Dermis blood vessel endothelial cell (primary cell): Measurements from ENCODE around the gene COX6B2. TPM values are rescaled to one million over a fixed set of nuclear protein-coding genes. Genes with fewer than 3 reads are reported as not detected.
A peak's percentile ranks its signal among the peaks of the same experiment; 100 is the strongest.

ENCODE experiments used
- DNase-seq: peaks from one replicate; pipeline ENCODE4 v3.0.0; 2010
- total RNA-seq: library from RNA; depleted of rRNA; stranded (reverse); fragments of >200 nt; gene quantifications from 2 replicates; pipeline ENCODE4 v1.2.3, GENCODE V29; 2014

The COX6B2 gene
- total RNA-seq, 1 donor from 2014 or later = not detected

DNA sequence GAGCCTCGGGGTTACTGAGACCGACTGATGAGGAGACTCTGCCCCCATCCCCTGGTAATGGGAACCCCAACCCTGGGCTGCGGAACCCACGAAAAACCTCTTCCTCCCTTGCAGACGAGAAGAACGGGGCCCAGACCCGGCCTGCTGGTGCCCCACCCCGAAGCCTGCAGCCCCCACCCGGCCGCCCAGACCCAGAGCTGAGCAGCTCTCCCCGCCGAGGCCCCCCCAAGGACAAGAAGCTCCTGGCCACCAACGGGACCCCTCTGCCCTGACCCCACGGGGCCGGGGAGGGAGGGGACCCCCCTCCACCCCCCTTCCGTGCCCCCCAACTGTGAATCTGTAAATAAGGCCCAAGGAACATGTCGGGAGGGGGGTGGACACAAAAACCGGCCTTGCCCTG, 42.7 kb downstream of the COX6B2 start:
- DNase-seq = no peak

- DNase-seq = no peak
Observed at GRCh38 chr19:55311397-55311796, 43.1 kb downstream of the COX6B2 start.

DNA sequence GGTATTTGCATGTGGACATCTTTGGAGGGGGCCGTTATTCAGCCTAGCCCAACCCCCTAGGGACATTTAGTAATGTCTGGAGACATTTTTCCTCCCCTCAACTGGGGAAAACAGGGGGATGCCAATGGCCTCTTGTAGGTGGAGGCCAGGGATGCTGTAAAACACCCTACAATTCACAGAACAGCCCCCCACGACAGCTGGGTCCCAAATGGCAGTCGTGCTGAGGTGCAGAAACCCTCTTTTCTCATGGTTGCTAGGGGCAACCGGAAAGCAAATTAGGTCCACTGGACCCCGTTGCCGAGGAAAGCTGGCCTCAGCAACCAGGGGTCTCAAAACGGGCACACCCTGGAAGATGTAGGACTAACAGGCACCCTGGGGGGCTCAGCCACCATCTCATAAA, 44.0 kb downstream of the COX6B2 start:
- DNase-seq = no peak

- no peak for DNase-seq
Observed at GRCh38 chr19:55309448-55309847, 45.1 kb downstream of the COX6B2 start.

DNA sequence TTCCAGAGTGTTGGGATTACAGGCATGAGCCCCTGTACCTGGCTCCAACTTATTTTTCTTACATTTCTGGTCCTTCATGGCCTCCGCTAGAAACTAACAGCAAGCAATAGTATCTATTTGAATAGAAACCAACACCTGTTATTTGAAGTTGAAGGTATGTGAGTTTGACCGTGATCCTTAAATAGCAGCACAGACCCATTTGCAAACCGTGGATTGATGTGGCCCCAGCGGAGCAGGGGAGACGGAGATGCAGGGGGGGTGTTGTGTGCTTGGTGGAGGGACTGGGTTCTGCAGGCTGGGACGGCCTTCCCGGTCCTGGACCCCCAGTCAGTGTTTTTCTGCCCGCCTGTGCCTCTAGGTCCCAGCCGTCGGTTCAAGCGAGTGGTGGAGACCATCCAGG, 46.2 kb downstream of the COX6B2 start:
- DNase-seq = no peak

DNA sequence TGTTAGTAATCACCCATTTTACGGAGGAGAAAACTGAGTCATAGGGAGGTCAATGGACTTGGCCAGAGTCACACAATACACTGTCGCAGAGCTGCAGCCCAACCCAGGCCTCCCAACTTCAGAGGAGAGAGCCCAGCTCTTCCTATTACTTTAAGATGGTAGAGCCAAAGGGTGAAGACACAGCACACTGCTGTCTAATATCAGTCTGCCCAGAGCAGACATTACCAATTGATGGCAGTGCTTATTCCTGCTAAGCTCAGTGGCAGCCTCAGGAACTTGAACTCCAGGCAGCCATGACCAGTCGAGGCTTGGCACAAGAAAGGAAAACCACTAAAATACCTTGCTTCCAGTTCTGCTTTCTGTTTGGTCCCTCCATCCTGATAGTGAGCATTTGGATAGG, 47.8 kb downstream of the COX6B2 start:
- DNase-seq = no peak

GRCh38 chr19:55305983-55306562, 48.4 kb downstream of the COX6B2 start:
- no peak for DNase-seq

- peak; percentile 61 for DNase-seq
Observed at GRCh38 chr19:55305491-55305890, 49.0 kb downstream of the COX6B2 start.

DNA sequence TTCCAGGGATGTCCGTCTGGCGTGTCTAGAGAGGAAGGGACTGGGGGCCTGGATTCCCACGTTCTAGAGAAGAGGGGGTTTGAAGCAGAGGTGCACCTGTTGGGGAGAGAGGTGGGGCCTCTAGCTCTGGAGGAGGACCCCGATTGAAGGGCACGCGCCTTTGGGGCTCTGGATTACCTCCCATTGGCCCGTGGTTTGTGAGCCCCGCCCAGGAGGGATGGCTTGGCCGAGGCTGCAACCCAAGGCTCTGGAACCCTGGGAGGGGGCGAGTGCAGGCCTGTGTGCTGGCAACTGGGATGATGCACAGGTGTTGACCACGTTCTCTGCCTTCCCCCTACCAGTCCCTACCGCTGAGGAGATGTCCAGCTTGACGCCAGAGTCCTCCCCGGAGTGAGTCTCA, 49.5 kb downstream of the COX6B2 start:
- DNase-seq = no peak

GRCh38 chr19:55304279-55304978, 50.1 kb downstream of the COX6B2 start:
- peak; percentile 47 for DNase-seq

DNA sequence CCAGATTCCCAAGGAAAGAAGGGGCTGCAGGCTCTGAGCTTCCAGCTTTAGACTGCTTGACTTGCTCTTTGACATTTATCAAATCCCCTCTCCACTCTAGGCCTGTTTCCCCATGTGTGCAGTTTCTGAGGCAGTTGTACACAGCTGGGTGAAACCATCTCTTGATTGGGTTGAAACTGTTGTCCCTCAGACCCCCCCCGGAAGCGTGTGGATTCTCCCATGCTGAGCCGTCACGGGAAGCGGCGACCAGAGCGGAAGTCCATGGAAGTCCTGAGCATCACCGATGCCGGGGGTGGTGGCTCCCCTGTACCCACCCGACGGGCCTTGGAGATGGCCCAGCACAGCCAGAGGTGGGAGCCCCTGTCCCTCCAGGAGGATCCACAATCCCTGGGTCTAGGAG, 51.0 kb downstream of the COX6B2 start:
- no peak for DNase-seq

DNA sequence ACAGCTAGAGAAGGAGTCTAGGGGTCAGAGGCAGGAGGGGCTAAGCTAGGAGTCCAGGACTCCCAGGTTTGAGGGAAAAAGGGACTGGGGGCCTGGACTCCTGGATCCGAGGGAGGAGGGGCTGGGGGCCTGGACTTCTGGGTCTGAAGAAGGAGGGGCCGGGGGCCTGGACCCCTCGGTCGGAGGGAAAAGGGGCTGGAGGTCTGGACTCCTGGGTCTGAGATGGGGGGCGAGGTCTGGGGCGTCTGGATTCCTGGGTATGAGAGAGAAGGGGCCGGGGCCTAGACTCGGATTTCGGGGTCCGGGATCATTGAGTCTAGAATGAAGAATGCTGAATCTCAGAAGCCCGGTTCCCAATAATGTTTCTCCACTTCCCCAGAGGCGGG, 52.2 kb downstream of the COX6B2 start:
- no peak for DNase-seq

DNA sequence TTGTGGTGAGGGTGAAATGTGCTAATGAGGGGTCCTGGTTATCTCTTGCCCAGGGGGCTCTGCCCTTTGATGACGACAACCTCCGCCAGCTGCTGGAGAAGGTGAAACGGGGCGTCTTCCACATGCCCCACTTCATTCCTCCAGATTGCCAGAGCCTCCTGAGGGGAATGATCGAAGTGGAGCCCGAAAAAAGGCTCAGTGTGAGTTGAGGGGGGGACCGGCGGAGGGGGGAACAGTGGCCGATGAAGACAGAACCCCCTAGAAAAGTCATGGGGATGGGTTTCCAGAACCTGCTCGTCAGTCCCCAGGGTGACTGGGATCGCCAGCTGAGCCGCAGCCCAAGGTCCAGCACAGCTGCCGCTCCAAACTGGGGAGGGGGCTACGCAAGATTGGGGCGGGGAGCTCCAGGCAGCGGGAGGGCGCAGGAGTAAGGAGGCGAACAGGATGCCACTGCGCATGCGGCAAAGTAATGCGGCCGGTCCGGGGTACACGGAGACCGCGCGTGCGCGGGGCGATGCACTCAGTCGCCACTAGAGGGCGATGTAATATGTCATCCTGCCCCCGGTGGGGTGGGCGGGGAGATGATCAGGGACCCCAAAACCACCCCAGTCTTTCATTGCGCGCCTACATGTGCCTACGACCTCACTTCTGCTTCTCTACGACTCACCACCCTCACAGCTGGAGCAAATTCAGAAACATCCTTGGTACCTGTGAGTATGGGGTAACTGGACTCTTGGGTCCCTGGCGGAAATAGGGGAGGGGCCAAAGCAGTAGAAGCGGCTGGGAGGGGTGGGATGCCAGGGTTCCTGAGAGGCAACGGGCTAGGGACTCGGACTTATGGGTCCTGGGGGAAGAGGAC, 52.8 kb downstream of the COX6B2 start:
- peak; percentile 83 for DNase-seq

DNA sequence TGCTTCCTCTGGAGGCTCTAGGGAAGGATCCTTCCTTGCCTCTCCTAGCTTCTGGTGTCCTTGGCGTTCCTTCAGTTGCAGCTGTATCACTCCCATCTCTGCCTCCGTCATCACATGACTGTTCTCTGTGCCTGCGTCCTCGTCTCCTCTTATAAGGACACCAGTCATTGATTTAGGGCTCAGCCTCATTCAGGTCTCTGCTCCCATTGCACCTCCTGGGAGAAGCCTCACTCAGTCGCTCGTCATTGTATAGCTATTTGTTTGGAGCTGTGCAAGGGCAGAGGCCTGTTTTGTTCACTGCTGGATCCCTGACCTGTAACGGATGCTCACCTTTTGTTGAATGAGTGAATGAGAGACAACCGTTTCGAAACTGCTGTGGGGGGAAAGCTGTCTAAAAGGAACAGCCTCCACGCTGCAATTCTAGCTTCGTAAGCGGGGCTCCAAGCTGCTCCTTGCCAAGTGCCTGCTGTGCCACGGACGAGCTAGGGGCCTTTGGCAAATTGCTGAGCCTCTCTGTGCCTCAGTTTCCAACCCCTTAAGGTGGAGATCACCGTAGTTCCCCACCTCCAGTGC, 53.5 kb downstream of the COX6B2 start:
- no peak for DNase-seq

DNA sequence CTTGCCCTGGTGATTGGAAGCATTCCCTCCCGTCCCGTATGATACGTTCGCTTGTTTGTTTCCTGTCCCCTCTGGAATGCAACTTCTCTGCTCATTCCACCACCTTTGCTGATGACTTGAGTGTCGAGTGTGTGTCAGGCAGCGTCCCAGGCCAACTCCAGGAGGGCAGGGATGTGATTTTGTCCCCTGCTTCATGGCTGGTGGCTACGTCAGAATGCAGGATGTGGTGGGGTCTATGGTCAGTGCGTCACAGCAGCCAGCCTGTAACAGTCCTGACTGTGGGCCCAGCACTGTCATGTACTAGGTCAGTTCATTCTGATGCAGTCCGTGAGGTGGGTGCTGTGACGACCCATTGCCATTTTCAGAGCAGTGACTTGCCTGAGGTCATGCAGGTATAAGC, 54.5 kb downstream of the COX6B2 start:
- no peak for DNase-seq

Other genes starting within 250 kb of the COX6B2 start
- 37.4 and 40.3 TPM in 2 replicates for gene PPP1R12C, start 237.1 kb downstream of the COX6B2 start, total RNA-seq
- gene TNNT1, start 205.5 kb downstream of the COX6B2 start, total RNA-seq = 0.60 and 1.7 TPM in 2 replicates
- gene TNNI3, start 197.0 kb downstream of the COX6B2 start, total RNA-seq = not detected in 2 replicates
- 0.34 and 0.42 TPM in 2 replicates for gene DNAAF3, start 188.1 kb downstream of the COX6B2 start, total RNA-seq
- gene SYT5, start 174.4 kb downstream of the COX6B2 start, total RNA-seq = not detected in 2 replicates
- 0.17 and 0.19 TPM in 2 replicates for gene PTPRH, start 145.2 kb downstream of the COX6B2 start, total RNA-seq
- 1.0 and 1.1 TPM in 2 replicates for gene TMEM86B, start 126.0 kb downstream of the COX6B2 start, total RNA-seq
- 23.8 and 54.5 TPM in 2 replicates for gene PPP6R1, start 95.7 kb downstream of the COX6B2 start, total RNA-seq
- 23.5 and 41.4 TPM in 2 replicates for gene HSPBP1, start 74.6 kb downstream of the COX6B2 start, total RNA-seq
- gene BRSK1, start 70.7 kb downstream of the COX6B2 start, total RNA-seq = 0.79 and 2.2 TPM in 2 replicates
- gene TMEM150B, start 29.4 kb downstream of the COX6B2 start, total RNA-seq = not detected in 2 replicates
- gene KMT5C, start 14.8 kb downstream of the COX6B2 start, total RNA-seq = 6.1 and 6.7 TPM in 2 replicates
- not detected in 2 replicates for gene GARIN5B, start 8.5 kb upstream of the COX6B2 start, total RNA-seq
- gene IL11, start 15.7 kb upstream of the COX6B2 start, total RNA-seq = 0.17 TPM in 1 of 2 replicates, not detected in the other
- not detected in 2 replicates for gene TMEM190, start 22.1 kb upstream of the COX6B2 start, total RNA-seq
- 0.34 and 1.0 TPM in 2 replicates for gene TMEM238, start 29.6 kb upstream of the COX6B2 start, total RNA-seq
- gene RPL28, start 31.2 kb upstream of the COX6B2 start, total RNA-seq = 257 and 280 TPM in 2 replicates
- gene UBE2S, start 53.1 kb upstream of the COX6B2 start, total RNA-seq = 47.8 and 96.0 TPM in 2 replicates
- gene SHISA7, start 88.6 kb upstream of the COX6B2 start, total RNA-seq = not detected in 2 replicates
- gene ISOC2, start 106.9 kb upstream of the COX6B2 start, total RNA-seq = 56.2 and 76.5 TPM in 2 replicates
- gene C19orf85, start 110.0 kb upstream of the COX6B2 start, total RNA-seq = not detected in 2 replicates
- 1.4 and 3.3 TPM in 2 replicates for gene ZNF628, start 121.9 kb upstream of the COX6B2 start, total RNA-seq
- gene NAT14, start 130.5 kb upstream of the COX6B2 start, total RNA-seq = 8.7 and 14.5 TPM in 2 replicates
- 0.19 and 0.51 TPM in 2 replicates for gene SSC5D, start 133.7 kb upstream of the COX6B2 start, total RNA-seq
- not detected in 2 replicates for gene SBK2, start 182.4 kb upstream of the COX6B2 start, total RNA-seq
- 0.17 and 0.74 TPM in 2 replicates for gene SBK3, start 190.8 kb upstream of the COX6B2 start, total RNA-seq
- gene ZNF579, start 226.1 kb upstream of the COX6B2 start, total RNA-seq = 3.2 and 6.7 TPM in 2 replicates
- 3.9 and 4.9 TPM in 2 replicates for gene FIZ1, start 244.8 kb upstream of the COX6B2 start, total RNA-seq
- 12.3 and 14.8 TPM in 2 replicates for gene ZNF524, start 245.6 kb upstream of the COX6B2 start, total RNA-seq